KOPT-K1 (cell line): ENCODE results near the gene LBHD2.

Experiments used
- H3K27ac ChIP-seq: fragments of 200-600 bp; sonication (generic); 2 replicates; pipeline ENCODE4 v1.5.1; 2016; ENCODE audit warnings: antibody characterized with exemption, mild to moderate bottlenecking, low read depth, low read length; ENCODE audit not compliant: poor library complexity, severe bottlenecking
- H3K36me3 ChIP-seq: fragments of 200-600 bp; sonication (generic); 2 replicates; pipeline ENCODE4 v1.5.1; 2017; ENCODE audit warnings: antibody characterized with exemption, mild to moderate bottlenecking, low read length, moderate library complexity; ENCODE audit not compliant: insufficient read depth
- H3K9me3 ChIP-seq: fragments of 200-600 bp; sonication (generic); 2 replicates; pipeline ENCODE4 v1.5.1; 2017; ENCODE audit warnings: antibody characterized with exemption, low read length, mild to moderate bottlenecking; ENCODE audit not compliant: insufficient read depth, poor library complexity, severe bottlenecking

The LBHD2 gene

GRCh38 chr14:103061482-103061976 lies 22.5 kb upstream of the LBHD2 start:
- H3K36me3 ChIP-seq = no peaks in the 10 kb centered on the region
- H3K9me3 ChIP-seq = no peaks in the 10 kb centered on the region
- no peak overlapping the region for H3K27ac ChIP-seq

- Histone ChIP-seq H3K27ac (no peak overlapping the region), H3K9me3 (no peaks in the 10 kb centered on the region), H3K36me3 (no peaks in the 10 kb centered on the region)
Observed at GRCh38 chr14:103064436-103064835, 19.6 kb upstream of the LBHD2 start.

GRCh38 chr14:103064978-103065377 lies 19.0 kb upstream of the LBHD2 start:
- no peaks in the 10 kb centered on the region for H3K9me3 ChIP-seq
- no peaks in the 10 kb centered on the region for H3K36me3 ChIP-seq
- H3K27ac ChIP-seq = no peak overlapping the region

- Histone ChIP-seq H3K9me3 (no peaks in the 10 kb centered on the region), H3K27ac (no peak overlapping the region), H3K36me3 (no peaks in the 10 kb centered on the region)
Observed at GRCh38 chr14:103065861-103066260, 18.1 kb upstream of the LBHD2 start.

- Histone ChIP-seq H3K36me3 (no peaks in the 10 kb centered on the region), H3K9me3 (no peaks in the 10 kb centered on the region), H3K27ac (no peak overlapping the region)
Observed at GRCh38 chr14:103066399-103066798, 17.6 kb upstream of the LBHD2 start.

GRCh38 chr14:103067231-103067954 lies 16.6 kb upstream of the LBHD2 start:
- Histone ChIP-seq H3K9me3 (no peaks in the 10 kb centered on the region), H3K36me3 (no peaks in the 10 kb centered on the region), H3K27ac (no peak overlapping the region)

GRCh38 chr14:103068351-103069073 lies 15.5 kb upstream of the LBHD2 start:
- H3K9me3 ChIP-seq = no peaks in the 10 kb centered on the region
- no peak overlapping the region for H3K27ac ChIP-seq
- H3K36me3 ChIP-seq = no peaks in the 10 kb centered on the region

GRCh38 chr14:103070263-103070885 lies 13.6 kb upstream of the LBHD2 start:
- no peaks in the 10 kb centered on the region for H3K36me3 ChIP-seq
- H3K9me3 ChIP-seq = no peaks in the 10 kb centered on the region
- H3K27ac ChIP-seq = no peak overlapping the region

- Histone ChIP-seq H3K27ac (no peak overlapping the region), H3K36me3 (no peaks in the 10 kb centered on the region), H3K9me3 (no peaks in the 10 kb centered on the region)
Observed at GRCh38 chr14:103070971-103071542, 13.0 kb upstream of the LBHD2 start.

GRCh38 chr14:103071544-103072251 lies 12.3 kb upstream of the LBHD2 start:
- Histone ChIP-seq H3K36me3 (no peaks in the 10 kb centered on the region), H3K9me3 (no peaks in the 10 kb centered on the region), H3K27ac (no peak overlapping the region)

- Histone ChIP-seq H3K27ac (no peak overlapping the region), H3K9me3 (no peaks in the 10 kb centered on the region), H3K36me3 (no peaks in the 10 kb centered on the region)
Observed at GRCh38 chr14:103072595-103073366, 11.2 kb upstream of the LBHD2 start.

- no peaks in the 10 kb centered on the region for H3K36me3 ChIP-seq
- no peaks in the 10 kb centered on the region for H3K9me3 ChIP-seq
- H3K27ac ChIP-seq = no peak overlapping the region
Observed at GRCh38 chr14:103073367-103073875, 10.6 kb upstream of the LBHD2 start.

GRCh38 chr14:103073876-103074728 lies 9.9 kb upstream of the LBHD2 start:
- H3K36me3 ChIP-seq = no peaks in the 10 kb centered on the region
- H3K9me3 ChIP-seq = no peaks in the 10 kb centered on the region
- H3K27ac ChIP-seq = no peak overlapping the region
